ENCODE measurements around the gene ZGRF1.
"Not testable (repeated sequence)": the region's sequence is repeated elsewhere in the genome, so short reads cannot be mapped to it uniquely, and the experiment has no call there.

Gene ZGRF1

GRCh38 chr4:112490808-112491207 lies 145.9 kb downstream of the ZGRF1 start:
- not testable (repeated sequence) for H3K9ac ChIP-seq (ENCODE audit: low read depth, low read length); H3K4me1 ChIP-seq (ENCODE audit: insufficient read depth, low read length); H3K4me3 ChIP-seq (ENCODE audit: low read length); H3K36me3 ChIP-seq (ENCODE audit: insufficient read depth, low read length); H3K27ac ChIP-seq (ENCODE audit: low read depth, low read length); H3K27me3 ChIP-seq (ENCODE audit: insufficient read depth, low read length)
- H3K9me3 ChIP-seq (ENCODE audit: insufficient read depth, low read depth, low read length) = peaks cover 17% of the 10 kb centered on the region
- WGBS = 88% methylated on average over 3 of the region's 3 CpGs
